Endothelial cell of hepatic sinusoid (primary cell): ENCODE measurements around the gene DCAKD.
"Not testable (repeated sequence)": the region's sequence is repeated elsewhere in the genome, so short reads cannot be mapped to it uniquely, and the experiment has no call there.

Experiments used
- in situ Hi-C: cut with HindIII; loops from 2 replicates; pipeline ENCODE4 v1.10.0; 2017; ENCODE audit warnings: low sequenced_read_pairs

Gene DCAKD

DNA sequence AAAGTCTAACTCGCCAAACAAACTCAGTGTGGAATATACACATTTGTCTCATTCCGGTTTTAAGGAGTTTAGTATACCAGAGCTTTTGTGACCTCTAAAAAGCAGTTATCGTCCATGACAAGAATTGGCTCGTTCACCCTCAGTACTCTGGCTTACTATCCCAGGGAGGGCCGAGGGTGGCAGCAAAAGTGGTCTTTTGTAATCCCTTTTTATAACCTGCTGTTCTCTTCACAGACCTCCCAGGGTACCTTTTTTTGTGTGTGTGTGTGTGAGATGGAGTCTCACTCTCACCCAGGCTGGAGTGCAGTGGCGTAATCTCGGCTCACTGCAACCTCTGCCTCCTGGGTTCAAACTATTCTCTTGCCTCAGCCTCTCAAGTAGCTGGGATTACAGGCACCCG is 18.6 kb upstream of the DCAKD start:
- in situ Hi-C loops: no loop called here

DNA sequence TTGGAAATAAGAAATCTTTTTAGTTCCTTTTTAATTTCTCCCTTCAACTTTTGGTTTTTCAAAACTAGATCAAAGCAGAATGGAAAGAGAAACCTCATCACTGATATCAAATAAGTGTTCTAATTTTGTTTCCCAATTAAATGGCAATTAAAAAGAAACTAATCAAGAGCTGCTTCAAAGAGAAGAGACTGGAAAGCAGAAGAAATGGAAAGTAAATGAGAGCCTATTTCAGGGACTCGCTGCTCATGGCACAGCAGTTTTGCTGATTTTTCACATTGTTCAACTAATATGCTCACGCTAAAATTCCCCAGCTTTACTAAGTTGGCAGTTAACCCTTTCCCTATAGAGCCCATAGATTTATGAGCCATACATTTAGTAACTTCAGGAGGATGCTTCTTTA is 16.2 kb upstream of the DCAKD start:
- in situ Hi-C loops: no loop called here

DNA sequence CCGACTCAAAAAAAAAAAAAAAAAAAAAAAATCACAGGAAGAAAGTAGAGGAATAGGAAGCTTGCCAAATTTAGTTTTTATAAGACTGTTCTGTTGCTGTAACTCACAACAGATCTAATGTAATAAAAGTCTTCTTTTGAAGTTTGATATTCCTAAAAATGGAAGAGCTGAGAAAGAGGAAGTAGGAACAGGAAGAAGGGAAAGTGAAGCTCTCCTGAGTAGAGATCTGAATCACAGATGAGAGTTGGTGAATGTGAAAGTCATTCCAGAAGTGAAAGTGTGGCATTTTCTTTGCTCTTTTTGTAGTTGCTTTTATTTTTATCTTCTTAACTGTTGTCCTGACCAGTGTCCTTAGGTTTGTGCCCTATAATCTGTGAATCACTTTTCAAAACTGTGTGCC is 11.8 kb upstream of the DCAKD start:
- in situ Hi-C loops: no loop called here

DNA sequence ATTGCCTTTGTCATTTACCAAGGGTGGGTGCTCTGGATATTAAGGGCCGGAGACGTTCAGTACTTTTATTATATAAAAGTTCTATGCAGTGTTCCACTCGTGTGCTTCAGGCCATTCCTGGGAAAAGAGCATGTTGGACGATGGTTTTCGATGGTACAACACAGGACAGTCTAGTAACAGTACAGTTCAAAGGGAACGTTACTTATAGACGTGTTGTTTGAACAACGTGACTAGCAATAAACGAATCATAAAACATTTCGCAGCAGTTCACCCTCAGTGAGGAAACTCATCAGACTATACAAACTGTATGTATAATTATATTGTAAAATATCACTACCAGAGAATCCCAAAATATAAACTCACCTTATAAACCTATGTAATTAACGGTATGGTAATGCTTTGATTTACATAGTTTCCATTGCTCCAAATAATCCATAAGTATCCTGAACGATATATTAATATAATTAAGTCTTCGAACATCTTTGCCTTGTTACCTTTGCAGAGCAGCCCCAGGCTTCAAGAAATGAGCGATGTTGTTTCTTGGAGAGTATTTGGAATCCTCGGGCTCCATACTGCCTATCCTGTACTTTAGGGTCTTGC is 10.3 kb upstream of the DCAKD start:
- in situ Hi-C loops: no loop called here

DNA sequence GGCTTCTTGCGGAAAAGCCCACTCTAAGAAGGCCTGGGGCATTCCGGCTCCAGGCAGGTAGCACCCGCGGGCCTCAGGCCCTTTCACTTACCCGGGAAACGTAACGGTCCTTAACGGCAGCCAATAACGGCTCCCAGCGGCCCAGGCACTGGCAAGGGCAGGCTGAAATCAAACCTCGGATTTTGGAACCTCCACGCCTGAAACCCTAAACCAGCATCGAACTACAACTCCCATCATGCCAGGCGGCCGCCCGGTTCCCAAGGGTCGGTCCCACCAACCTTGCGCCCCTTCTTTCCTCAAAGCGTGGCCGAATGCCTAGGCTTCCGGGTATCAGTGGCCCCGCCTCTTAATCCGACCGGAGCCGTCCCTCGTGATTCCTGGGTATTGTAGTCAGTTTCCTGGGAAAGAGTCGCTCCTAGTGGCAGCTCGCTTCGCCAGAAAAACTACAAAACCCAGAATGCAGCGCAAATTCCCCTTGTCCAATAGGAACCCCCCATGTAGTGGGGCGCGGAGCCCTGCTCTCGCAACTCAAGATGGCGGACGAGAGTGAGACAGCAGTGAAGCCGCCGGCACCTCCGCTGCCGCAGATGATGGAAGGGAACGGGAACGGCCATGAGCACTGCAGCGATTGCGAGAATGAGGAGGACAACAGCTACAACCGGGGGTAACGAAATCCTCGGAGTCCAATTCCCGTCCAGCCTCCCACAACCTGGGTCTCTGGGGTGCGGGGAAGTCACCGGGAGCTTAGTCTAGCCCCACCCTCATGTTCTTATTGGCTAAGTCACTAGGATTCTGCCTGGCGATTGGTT is 9.6 kb upstream of the DCAKD start, which contains the start of gene NMT1:
Gene NMT1, plus strand, starts transcription at position 521 of the 809 bp plus-strand sequence. Its CDS starts 13 bp downstream, at position 534.
- in situ Hi-C loops: no loop called here

DNA sequence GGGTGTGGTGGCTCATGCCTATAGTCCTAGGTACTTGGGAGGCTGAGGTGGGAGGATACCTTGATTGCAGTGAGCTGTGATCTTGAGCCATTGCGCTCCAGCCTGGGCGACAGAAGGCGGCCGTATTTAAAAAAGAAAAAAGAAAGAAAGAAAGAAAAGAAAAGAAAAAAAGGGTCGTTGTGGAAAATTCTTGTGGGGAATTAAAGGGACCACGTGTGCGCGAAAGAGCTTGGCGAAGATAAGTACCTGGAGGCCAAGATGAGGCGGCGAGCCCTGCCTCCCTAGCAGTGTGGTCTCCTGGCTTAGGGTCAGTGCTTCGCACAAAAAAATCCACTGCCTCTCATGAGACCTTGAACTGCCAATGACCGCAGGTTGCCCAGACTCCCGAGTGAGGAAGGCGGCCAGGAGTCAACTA is 9.0 kb upstream of the DCAKD start:
- in situ Hi-C loops: no loop called here

DNA sequence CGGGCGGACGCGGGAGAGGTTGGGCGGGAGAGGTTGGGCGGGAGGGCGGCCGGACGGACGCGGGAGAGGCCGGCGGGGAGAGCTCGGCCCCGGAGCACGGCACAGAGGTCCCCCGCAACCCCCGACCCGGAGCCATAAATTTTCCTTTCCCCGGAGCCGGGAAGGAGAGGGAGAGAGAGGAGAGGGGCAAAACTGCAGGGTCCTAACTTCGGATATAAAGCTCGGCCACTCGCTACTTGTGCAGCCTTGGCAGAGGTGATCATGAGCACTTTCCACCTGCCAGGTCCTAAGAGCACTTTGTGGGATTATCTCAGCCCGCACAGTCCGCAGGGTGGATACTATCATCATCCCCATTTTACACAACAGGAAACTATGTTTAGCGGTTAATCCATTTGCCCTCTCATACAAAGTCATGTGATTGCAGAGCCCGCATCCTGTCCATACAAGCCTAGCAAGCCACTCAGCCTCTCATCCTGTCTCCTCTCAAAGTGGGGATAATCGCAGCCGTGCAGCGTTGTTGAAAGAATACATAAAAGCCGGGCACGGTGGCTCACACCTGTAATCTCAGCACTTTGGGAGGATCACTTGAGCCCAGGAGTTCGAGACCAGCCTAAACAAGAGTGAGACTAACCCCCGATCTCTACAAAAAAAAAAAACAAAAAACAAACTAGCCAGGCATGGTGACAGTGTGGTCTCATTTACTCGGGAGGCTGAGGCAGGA is 780 bp upstream of the DCAKD start:
- in situ Hi-C loops: no loop called here

DNA sequence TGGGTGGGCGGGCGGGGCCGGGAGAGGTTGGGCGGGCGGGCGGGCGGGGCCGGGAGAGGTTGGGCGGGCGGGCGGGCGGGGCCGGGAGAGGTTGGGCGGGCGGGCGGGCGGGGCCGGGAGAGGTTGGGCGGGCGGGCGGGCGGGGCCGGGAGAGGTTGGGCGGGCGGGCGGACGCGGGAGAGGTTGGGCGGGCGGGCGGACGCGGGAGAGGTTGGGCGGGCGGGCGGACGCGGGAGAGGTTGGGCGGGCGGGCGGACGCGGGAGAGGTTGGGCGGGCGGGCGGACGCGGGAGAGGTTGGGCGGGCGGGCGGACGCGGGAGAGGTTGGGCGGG is 254 bp upstream of the DCAKD start:
- in situ Hi-C loops: not testable (repeated sequence)

DNA sequence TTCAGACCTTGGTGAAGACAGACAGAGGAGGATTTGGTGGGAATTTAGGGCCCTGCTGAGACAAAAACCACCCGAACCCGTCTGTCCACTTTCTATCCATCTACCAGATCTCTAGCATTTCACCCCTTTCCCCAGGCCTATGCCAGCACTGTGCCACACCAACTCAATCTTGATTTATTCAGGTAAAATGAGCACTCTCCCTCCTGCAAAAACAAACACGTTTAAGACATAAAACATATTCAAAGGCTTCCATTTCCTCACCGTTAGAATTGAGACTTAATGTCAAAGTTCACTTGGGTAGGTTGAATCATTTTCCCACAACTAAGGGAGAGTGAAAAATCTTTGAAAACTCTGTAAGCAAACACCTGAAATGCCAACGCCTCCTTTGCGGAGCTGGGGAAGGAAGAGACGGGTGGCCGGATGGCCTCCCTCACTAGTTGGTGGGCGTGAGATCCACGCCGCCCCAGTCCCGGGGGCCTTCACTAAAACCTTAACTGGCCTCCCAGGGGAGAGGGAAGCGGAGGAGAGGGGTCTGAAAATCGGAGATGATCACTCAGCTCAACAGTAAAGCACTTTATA is 862 bp downstream of the DCAKD start:
- in situ Hi-C loops: no loop called here

DNA sequence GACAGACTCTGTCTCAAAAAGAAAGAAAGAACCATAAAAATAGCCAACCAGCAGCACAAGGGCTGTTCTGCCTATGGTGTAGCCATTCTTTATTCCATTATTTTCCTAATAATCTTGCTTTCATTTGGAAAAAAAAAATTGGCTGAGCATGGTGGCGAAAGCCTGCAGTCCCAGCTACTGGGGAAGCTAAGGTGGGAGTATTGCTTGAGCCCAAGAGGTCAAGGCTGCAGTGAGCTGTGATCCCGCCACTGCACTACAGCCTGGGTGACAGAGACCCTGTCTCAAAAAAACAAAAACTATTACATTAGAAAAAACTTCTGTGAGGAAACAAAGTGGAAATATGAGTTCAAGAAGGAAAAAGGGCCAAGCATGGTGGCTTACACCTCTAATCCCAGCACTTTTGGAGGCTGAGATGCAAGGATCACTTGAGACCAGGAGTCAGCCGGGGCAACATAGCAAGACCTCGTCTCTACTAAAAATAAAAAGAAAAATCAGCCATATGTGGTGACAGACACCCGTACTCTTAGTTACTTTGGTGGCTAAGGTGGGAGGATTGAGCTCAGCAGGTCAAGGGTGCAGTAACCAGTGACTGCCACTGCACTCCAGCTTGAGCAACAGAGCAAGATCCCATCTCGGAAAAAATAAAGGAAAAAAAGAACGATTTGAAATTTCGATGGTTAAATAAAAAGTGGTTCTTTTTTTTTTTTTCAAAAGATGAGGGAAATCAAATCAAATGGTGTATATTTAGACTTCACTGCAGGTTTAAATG is 2.5 kb downstream of the DCAKD start:
- in situ Hi-C loops: no loop called here

DNA sequence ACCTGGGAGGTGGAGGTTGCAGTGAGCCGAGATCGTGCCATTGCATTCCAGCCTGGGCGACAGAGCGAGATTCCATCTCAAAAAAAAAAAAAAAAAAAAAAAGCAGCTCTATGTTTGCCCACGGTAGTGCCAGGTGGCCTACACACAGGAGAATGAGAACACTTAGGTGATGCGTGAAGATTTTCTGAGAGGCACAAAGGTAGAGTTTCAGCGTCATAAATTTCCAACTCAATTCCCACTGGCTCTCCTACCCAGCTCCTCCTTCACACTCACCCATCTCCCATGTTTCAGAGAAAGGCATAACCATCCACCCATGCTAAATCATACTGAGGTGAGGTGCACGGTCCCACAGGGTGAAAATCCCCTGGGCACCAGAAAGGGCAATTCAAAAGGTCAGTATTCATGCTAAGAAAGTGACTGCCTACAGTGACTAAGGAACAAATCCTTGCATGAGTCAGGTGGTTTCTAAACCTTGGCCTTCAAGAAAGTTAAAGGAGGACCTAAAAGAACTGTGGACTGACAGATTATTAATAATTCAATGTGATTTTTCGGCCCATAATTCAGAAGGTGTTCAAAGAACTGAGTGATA is 4.8 kb downstream of the DCAKD start:
- in situ Hi-C loops: no loop called here

DNA sequence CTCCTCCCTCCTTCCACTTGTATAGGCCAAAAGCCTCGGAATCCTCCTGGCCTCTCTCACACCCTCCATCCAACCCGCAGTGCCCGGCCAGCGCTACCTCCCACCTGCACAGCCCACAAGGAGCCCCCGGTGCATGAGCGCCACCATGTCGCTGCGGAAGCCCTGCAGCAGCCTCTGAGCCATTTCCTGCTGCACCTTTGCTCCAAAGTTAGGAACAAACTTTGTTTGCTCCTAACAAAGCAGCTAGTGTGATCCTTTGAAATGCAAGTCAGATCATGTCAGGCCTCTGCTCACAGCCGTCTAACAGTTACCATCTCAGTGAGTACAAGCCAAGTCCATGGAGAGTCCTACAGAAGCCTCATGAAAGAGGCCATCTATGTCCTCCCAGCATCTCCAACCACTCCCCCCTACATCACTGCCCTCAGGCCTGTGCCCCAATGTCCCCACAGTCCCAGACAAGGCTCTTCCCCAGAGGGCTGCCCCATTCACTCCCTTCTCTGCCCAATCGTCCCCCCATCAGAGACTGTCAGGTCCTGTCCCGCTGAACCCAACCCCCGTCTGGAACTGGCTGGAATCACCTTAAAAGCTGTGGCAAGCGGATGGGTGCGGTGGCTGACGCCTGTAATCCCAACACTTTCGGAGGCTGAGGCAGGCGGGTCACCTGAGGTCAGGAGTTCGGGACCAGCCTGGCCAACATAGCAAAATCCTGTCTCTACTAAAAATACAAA is 7.5 kb downstream of the DCAKD start:
- in situ Hi-C loops: no loop called here

DNA sequence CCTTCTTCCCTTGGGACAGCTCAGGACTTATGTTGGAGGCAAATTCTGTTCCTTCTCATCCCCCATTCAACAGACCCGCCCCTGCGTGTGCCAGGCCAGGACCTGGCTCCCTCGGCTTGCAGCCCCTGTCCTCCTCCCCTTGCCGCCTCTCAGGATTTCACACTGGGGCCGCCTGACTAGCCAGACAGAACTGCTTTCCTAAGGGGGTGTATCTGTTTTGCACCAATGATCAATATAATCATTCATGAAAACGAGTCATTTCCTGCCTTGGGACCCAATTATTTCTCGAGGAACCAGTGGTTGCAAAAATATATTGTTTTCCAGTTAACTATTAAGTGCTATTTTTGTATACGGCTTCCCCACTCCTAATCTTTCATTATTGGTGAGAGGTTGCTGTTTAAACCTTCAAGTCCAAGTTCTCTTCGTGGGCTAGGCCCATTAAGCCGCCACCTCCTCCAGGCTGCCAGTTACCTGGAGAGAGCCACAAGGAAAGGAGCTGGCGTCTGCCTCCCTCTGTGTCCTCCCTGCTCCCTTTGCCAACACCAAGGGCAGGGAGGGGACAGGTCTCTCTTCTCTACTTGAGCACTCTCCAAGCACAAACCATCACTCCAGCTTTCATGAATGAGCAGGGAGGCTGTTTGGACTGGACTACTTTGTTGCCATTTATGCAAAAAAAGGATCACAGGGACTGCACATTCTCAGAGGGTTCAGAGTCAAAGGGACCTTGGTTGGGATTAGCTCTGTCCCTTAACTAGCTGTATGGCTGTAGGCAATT is 8.9 kb downstream of the DCAKD start:
- in situ Hi-C loops: no loop called here

DNA sequence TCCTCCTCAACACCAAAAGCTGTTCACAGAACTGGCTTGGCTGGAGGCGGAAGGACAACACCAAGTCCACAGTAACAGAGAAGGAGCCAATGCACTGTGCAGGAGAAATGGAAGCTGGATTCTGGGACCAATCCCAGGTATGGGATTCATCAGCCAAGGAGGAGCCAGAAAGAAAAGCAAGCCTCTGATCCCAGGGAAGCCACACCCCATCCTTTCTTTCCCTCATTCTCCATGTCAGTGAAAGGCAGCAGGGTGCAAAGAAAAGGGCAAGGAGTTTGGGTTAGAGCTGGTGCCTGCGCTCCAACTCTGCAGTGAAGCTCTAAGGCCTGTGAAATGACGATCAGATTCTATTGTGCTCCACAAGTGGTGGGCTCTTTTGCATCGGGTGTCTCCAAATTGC is 11.0 kb downstream of the DCAKD start:
- in situ Hi-C loops: no loop called here

DNA sequence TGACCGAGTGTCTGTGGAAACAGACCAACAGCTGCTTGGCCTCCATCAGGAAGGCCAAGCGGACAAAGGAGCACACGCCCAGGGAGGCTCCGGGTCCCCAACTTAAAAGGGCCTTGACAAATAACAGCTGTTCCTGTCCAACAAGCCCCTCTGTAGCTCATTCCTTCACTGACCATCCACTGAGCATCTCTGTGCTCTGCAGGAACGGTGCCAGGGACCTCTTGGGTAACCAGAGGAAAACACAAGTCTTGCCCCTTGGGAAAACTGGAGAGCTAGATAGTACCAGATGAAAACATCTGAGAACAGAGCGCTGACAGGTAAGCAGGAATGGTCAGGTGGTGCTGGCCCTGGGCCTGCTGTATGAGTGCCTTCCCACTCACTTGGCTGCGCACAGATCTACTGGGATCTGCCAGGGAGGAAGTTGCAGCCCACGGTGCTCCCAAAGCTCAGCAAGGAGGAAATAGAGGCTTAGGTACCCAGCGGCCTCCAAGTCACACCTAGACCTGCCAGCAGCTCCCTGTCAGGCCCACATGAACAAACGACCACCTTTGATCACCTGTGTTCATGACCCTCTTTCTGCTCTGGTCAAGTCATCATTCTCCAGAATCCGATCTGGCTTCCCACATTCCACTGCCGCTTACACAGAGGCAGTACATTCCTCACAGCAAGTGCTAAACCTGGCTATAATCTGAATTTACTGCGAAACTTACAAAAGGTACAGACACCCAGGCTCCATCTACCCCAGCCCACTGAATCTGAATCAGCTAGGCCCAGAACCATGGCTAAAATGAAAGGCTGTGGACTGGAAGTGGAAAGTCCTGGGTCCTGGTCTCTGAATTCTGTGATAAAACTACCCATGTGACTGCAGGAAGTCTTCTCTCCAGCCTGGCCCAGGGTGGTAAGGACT is 12.5 kb downstream of the DCAKD start:
- in situ Hi-C loops: no loop called here

DNA sequence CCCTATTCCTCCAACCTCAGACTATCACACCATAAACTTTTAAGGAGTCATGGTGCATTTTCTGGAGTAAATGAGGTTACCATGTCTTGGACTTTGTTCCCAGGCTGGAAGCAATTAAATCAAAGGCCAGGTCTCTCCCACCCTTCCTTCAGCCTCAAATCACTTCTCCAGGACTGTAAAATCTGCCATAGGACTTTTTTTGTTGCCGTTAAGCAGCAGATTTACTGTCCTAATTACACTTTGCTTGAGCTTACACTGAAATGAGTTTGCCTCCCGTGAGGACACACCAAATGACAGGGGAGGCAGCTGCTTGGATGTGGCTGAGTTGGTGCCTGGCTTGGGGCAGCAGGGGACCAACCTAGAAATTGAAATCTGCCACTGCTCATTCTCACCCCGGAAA is 14.7 kb downstream of the DCAKD start:
- in situ Hi-C loops: no loop called here

DNA sequence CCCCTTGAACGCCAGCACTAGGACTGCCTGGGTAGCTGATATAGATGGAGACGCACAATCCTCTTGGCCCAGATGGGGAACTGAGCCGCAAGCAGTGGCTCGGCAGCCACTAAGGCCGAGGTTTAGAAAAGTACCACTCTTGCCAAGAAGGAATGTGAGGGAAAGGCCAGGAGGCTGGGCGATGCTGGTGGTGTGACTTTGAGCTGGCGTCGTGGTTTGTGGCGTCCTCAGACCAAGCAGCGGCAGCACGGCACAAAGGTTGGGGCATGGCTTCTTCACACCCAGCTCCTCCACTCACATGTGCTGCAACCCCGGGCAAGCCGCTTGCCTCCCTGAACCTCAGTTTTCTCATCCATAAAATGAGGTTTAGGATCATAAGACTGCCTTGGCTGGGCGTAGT is 15.6 kb downstream of the DCAKD start:
- in situ Hi-C loops: no loop called here

DNA sequence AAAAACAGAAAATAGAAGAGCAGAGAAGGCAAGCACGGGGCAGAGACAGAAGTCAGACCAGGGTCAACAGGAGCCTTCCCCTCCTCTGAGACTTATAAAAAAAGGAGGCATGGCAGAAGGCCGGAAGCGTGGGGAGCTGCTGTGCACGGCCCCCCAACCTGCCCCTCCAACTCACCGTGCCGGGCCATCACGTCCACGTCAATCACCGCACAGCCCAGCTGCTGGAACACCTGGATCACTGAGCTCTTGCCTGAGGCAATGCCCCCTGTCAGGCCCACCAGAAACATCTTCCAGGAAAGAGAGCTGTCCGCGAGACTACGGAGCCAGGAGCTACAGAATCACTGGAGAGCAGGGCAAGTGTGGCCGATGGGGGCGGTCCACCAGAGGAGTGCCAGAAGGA is 16.8 kb downstream of the DCAKD start:
- in situ Hi-C loops: no loop called here
